Transverse colon (tissue), 4 donors: ENCODE measurements around the gene SPG7. TPM values are rescaled to one million over a fixed set of nuclear protein-coding genes. Genes with fewer than 3 reads are reported as not detected.

Experiments used
- DNase-seq: peaks from one replicate; pipeline ENCODE4 v3.0.0-alpha.2; 2019
- H3K27ac ChIP-seq, 4 donors: fragments of 200-600 bp; sonication (generic); 2 replicates each; pipeline ENCODE4 v1.5.1; 2016 to 2018; ENCODE audit warnings: inconsistent platforms in 4 of 4
- H3K27me3 ChIP-seq: fragments of 200-600 bp; sonication (generic); 2 replicates; pipeline ENCODE4 v1.5.1; 2017; ENCODE audit warnings: inconsistent platforms
- H3K36me3 ChIP-seq, 4 donors: fragments of 200-600 bp; sonication (generic); 2 replicates each; pipeline ENCODE4 v1.5.1; 2017 to 2019; ENCODE audit warnings: inconsistent platforms in 4 of 4
- H3K4me1 ChIP-seq, 4 donors: fragments of 200-600 bp; sonication (generic); 2 replicates each; pipeline ENCODE4 v1.5.1; 2017 to 2020; ENCODE audit warnings: inconsistent platforms in 4 of 4
- H3K4me3 ChIP-seq, 4 donors: fragments of 200-600 bp; sonication (generic); 1 replicate in 1 of 4; 2 replicates in 3 of 4; pipeline versions ENCODE4 v1.5.1 to v1.6.1; 2017 to 2019; ENCODE audit warnings: inconsistent platforms in 4 of 4
- H3K9me3 ChIP-seq, 2 donors: fragments of 200-600 bp; sonication (generic); 2 replicates each; pipeline ENCODE4 v1.5.1; 2017 to 2019; ENCODE audit warnings: inconsistent platforms in 2 of 2
- CTCF ChIP-seq, 5 experiments: fragments of 200-600 bp in 3 of 5; fragments of 450-650 bp in 2 of 5; sonication (generic) in 3 of 5; IDR thresholded peaks; 1 replicate in 2 of 5; 2 replicates in 3 of 5; pipeline ENCODE4 v1.5.1; 2016 to 2017; ENCODE audit warnings: antibody characterized with exemption in 5 of 5, inconsistent platforms in 3 of 5, mild to moderate bottlenecking in 2 of 5, moderate library complexity in 1 of 5
- EP300 ChIP-seq: sonication (generic); formaldehyde crosslinking; IDR thresholded peaks from one replicate; pipeline ENCODE4 v1.6.1; 2017; ENCODE audit warnings: antibody characterized with exemption, low read depth
- POLR2A ChIP-seq: fragments of 450-650 bp; IDR thresholded peaks from one replicate; pipeline ENCODE4 v1.6.1; 2016; ENCODE audit warnings: antibody characterized with exemption, mild to moderate bottlenecking, moderate library complexity
- POLR2AphosphoS5 ChIP-seq, 3 donors: sonication (generic); formaldehyde crosslinking; IDR thresholded peaks; one replicate each; pipeline ENCODE4 v1.6.1; 2016; ENCODE audit warnings: antibody characterized with exemption in 3 of 3
- WGBS, 2 donors: methylation state at CpG; one replicate each; pipeline ENCODE4 v1.1.5; 2018; ENCODE audit warnings: low coverage in 1 of 2; 5-methylcytosine and 5-hydroxymethylcytosine counted together
- in situ Hi-C, 4 donors: fragments of 200-750 bp; cut with MboI; loops; one replicate each; pipeline versions ENCODE4 v1.15.0 to v1.15.1; 2017; ENCODE audit warnings: low sequenced_read_pairs in 3 of 4, low pct_ligation_motif_present in 1 of 4, low pct_unique_long_range_greater_than_20kb in 1 of 4
- intact Hi-C: fragments of 100-400 bp; cut with DNase I; formaldehyde crosslinking; loops from one replicate; pipeline ENCODE4 v1.15.1; 2023; ENCODE audit warnings: low total_unique reads
- total RNA-seq, 4 donors: library from RNA; depleted of rRNA; stranded (reverse); fragments of >200 nt; gene quantifications; one replicate each; pipeline ENCODE4 v1.1.0, GENCODE V29; 2016

The SPG7 gene
- total RNA-seq, 4 donors from 2014 or later, result 168 to 408 (median 285) TPM

- in situ Hi-C loops (no loop called here), intact Hi-C loops (no loop called here)
- Histone ChIP-seq H3K27ac (no peak overlapping the region), H3K9me3 (no peaks in the 10 kb centered on the region), H3K27me3 (no peaks in the 10 kb centered on the region), H3K4me3 (no peak overlapping the region), H3K4me1 (peaks cover 0 to 5% (median under 1%) of the 10 kb centered on the region in 4 donors), H3K36me3 (peaks cover 0 to 31% (median 14%) of the 10 kb centered on the region in 4 donors)
- TF ChIP-seq CTCF (IDR thresholded peaks at IDR 0.05), result no peak
- TF ChIP-seq POLR2AphosphoS5 (IDR thresholded peaks at IDR 0.05), result no peak
- TF ChIP-seq EP300, result no peak
- TF ChIP-seq POLR2A, result no peak
- DNase-seq, result no peak
- 95% methylated on average over 15 of the region's 18 CpGs; no CpG with 5 or more reads in 1 of the 2 donors for WGBS, 2 donors
Observed at GRCh38 chr16:89553733-89554132, 45.5 kb downstream of the SPG7 start.

DNA sequence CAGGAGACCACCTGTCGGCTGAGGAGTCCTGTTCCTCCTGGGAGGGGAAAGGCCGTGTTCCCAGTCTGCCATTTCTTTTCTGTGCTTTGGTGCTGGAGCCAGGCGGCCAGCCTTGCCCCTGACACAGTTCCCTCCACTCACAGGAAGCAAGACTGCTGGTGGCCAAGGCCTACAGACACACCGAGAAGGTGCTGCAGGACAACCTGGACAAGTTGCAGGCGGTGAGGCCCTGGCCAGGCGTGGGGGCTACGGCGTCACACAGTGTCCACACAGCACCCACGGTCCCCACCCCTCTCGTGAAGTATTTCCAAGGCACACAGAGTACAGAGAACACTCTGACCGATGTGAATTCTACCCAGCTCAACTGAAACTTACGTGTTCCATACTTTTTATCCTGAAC is 46.1 kb downstream of the SPG7 start:
- Histone ChIP-seq H3K27ac (no peak overlapping the region), H3K36me3 (peaks cover 0 to 25% (median 11%) of the 10 kb centered on the region in 4 donors), H3K4me3 (no peak overlapping the region), H3K9me3 (no peaks in the 10 kb centered on the region), H3K4me1 (peaks cover under 1 to 11% (median 5%) of the 10 kb centered on the region in 4 donors), H3K27me3 (no peaks in the 10 kb centered on the region)
- no peak for TF ChIP-seq EP300
- TF ChIP-seq POLR2A, result no peak
- TF ChIP-seq CTCF (IDR thresholded peaks at IDR 0.05), result no peak
- TF ChIP-seq POLR2AphosphoS5 (IDR thresholded peaks at IDR 0.05), result no peak
- in situ Hi-C loops (no loop called here), intact Hi-C loops (no loop called here)
- WGBS, 2 donors, result 92% methylated on average over 12 of the region's 12 CpGs; no CpG with 5 or more reads in 1 of the 2 donors
- DNase-seq, result no peak

GRCh38 chr16:89555265-89555664 is 47.1 kb downstream of the SPG7 start:
- Histone ChIP-seq H3K27me3 (no peaks in the 10 kb centered on the region), H3K4me1 (peaks cover 6 to 18% (median 10%) of the 10 kb centered on the region in 4 donors), H3K4me3 (no peak overlapping the region), H3K36me3 (peaks cover 0 to 20% (median 9%) of the 10 kb centered on the region in 4 donors), H3K9me3 (no peaks in the 10 kb centered on the region), H3K27ac (no peak overlapping the region)
- intact Hi-C loops (no loop called here), in situ Hi-C loops (no loop called here)
- TF ChIP-seq POLR2A (no peak), CTCF (IDR thresholded peaks at IDR 0.05) (no peak), EP300 (no peak), POLR2AphosphoS5 (IDR thresholded peaks at IDR 0.05) (no peak)
- WGBS, 2 donors, result 97% methylated on average over 16 of the region's 16 CpGs; no CpG with 5 or more reads in 1 of the 2 donors
- no peak for DNase-seq

DNA sequence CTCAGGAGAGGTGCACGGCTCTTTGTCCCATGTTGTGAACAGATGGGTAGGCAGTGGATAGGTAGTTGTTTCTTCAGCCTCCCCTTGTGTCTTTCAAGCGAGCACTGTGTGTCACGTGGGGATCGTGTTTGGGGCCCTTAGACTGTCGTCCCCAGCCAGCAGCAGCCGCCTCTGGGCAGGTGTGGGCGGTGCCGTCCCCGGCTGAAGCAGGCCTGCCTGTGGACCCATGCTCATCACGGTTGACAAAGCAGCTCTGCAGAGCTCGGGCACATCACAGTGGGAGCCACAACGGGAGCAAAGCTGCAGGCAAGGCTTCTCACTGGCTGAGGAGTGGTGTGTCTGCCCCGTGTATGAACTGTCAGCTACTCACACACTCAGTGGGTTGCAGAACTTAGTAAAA is 47.6 kb downstream of the SPG7 start:
- intact Hi-C loops (no loop called here), in situ Hi-C loops (no loop called here)
- H3K27me3 ChIP-seq, result no peaks in the 10 kb centered on the region
- no peak overlapping the region for H3K4me3 ChIP-seq
- 95% methylated on average over 13 of the region's 13 CpGs; no CpG with 5 or more reads in 1 of the 2 donors for WGBS, 2 donors
- H3K9me3 ChIP-seq, result no peaks in the 10 kb centered on the region
- H3K27ac ChIP-seq, result no peak overlapping the region
- DNase-seq, result no peak
- H3K4me1 ChIP-seq, result peaks cover 6 to 18% (median 10%) of the 10 kb centered on the region in 4 donors
- peaks cover 0 to 20% (median 9%) of the 10 kb centered on the region in 4 donors for H3K36me3 ChIP-seq
- no peak for TF ChIP-seq POLR2A
